Measurements from ENCODE around the gene SP140.
"Not testable (repeated sequence)": the region's sequence is repeated elsewhere in the genome, so short reads cannot be mapped to it uniquely, and the experiment has no call there.

SP140 gene

GRCh38 chr2:230296917-230297316 is 71.4 kb downstream of the SP140 start:
- no peak for DNase-seq

- no peak for DNase-seq
Observed at GRCh38 chr2:230299618-230300017, 74.1 kb downstream of the SP140 start.

- no peak for DNase-seq
Observed at GRCh38 chr2:230305416-230306275, 80.1 kb downstream of the SP140 start.

- DNase-seq = no peak
Observed at GRCh38 chr2:230306474-230306873, 80.9 kb downstream of the SP140 start.

- no peak for DNase-seq
Observed at GRCh38 chr2:230307485-230307884, 81.9 kb downstream of the SP140 start.

- no peak for DNase-seq
Observed at GRCh38 chr2:230308402-230309000, 83.0 kb downstream of the SP140 start.

GRCh38 chr2:230310792-230311191 is 85.3 kb downstream of the SP140 start:
- DNase-seq = not testable (repeated sequence)

- not testable (repeated sequence) for DNase-seq
Observed at GRCh38 chr2:230311634-230312033, 86.1 kb downstream of the SP140 start.

- no peak for DNase-seq
Observed at GRCh38 chr2:230312638-230313037, 87.1 kb downstream of the SP140 start.

GRCh38 chr2:230317366-230317765 is 91.8 kb downstream of the SP140 start:
- no peak for DNase-seq

GRCh38 chr2:230318190-230319121 is 92.9 kb downstream of the SP140 start:
- DNase-seq = no peak

- DNase-seq = no peak
Observed at GRCh38 chr2:230319211-230319862, 93.8 kb downstream of the SP140 start.

GRCh38 chr2:230321031-230321430 is 95.5 kb downstream of the SP140 start:
- no peak for DNase-seq

- DNase-seq = no peak
Observed at GRCh38 chr2:230322561-230323384, 97.2 kb downstream of the SP140 start.

- DNase-seq = no peak
Observed at GRCh38 chr2:230323385-230324106, 98.0 kb downstream of the SP140 start.

GRCh38 chr2:230324503-230324902 is 99.0 kb downstream of the SP140 start:
- DNase-seq = no peak

GRCh38 chr2:230325316-230326243 is 100.0 kb downstream of the SP140 start:
- DNase-seq = no peak

GRCh38 chr2:230326453-230327417 is 101.2 kb downstream of the SP140 start, which contains the start of gene SP140L:
TSS of gene SP140L (plus strand) at chr2:230327193. CDS start at chr2:230327270, 77 bp downstream.
- no peak for DNase-seq

All from NCI-H1105 (cell line).